ENCODE data around the gene NIT1. TPM values are rescaled to one million over a fixed set of nuclear protein-coding genes. Genes with fewer than 3 reads are reported as not detected.
"Not testable (repeated sequence)": the region's sequence is repeated elsewhere in the genome, so short reads cannot be mapped to it uniquely, and the experiment has no call there.

The NIT1 gene
- total RNA-seq, 1 experiment from 2014 or later: 47.2 TPM

DNA sequence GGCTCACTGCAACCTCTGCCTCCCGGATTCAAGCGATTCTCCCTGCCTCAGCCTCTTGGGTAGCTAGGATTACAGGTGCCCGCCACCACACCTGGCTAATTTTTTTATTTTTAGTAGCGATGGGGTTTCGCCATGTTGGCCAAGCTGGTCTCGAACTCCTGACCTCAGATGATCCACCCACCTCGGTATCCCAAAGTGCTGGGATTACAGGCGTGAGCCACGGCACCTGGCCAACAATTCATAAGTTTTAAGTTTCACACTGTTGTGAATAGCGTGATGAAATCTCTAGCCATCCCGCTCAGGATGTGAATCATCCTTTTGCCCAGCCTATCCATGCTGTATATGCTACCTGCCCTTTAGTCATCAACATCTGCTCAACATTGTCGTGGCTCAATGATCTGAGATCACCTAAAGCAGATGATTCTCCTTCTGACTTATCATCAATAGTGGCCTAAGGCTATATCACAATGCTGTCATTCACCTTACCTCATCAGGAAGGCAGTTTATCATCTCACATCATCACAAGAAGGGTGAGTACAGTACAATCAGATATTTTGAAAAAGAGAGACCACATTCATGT is 2.7 kb upstream of the NIT1 start (continued):
- TF ChIP-seq OVOL2 (CRISPR knock-in tag; IDR thresholded peaks at IDR 0.05; ENCODE audit: borderline replicate concordance) (no peak), SOX15 (CRISPR knock-in tag; IDR thresholded peaks at IDR 0.05) (no peak), E2F5 (CRISPR knock-in tag; IDR thresholded peaks at IDR 0.05) (no peak), CTCF (IDR thresholded peaks at IDR 0.05) (no peak), ESRRA (CRISPR knock-in tag; IDR thresholded peaks at IDR 0.05; ENCODE audit: borderline replicate concordance) (no peak)
- TF ChIP-seq, protein P1, sequence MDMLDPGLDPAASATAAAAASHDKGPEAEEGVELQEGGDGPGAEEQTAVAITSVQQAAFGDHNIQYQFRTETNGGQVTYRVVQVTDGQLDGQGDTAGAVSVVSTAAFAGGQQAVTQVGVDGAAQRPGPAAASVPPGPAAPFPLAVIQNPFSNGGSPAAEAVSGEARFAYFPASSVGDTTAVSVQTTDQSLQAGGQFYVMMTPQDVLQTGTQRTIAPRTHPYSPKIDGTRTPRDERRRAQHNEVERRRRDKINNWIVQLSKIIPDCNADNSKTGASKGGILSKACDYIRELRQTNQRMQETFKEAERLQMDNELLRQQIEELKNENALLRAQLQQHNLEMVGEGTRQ (CRISPR knock-in tag; IDR thresholded peaks at IDR 0.05): no peak

DNA sequence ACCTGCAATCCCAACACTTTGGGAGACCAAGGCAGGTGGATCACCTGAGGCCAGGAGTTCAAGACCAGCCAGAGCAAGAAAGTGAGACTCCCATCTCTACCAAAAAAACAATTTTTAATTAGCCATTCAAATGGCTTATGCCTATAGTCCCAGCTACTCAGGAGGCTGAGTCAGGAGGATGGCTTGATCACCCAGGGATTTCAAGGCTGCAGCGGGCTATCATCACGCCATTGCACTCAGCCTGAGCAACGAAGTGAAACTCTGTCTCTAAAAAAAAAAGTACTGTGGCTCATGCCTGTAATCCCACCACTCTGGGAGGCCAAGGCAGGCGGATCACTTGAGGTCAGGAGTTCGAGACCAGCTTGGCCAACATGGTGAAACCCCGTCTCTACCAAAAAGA is 1.9 kb upstream of the NIT1 start:
- POLR2A ChIA-PET; H3K27ac Mint-ChIP-seq; ATAC-seq; DNase-seq (ENCODE audit: low spot score); H3K9me3 Mint-ChIP-seq; H3K27me3 Mint-ChIP-seq (ENCODE audit: low read depth): not testable (repeated sequence)
- peak overlapping the region; percentile 96 for H3K4me3 Mint-ChIP-seq
- peaks cover 28% of the 10 kb centered on the region for H3K4me1 Mint-ChIP-seq
- peaks cover 15% of the 10 kb centered on the region for H3K36me3 Mint-ChIP-seq
- CTCF ChIA-PET: interaction anchor here (0.9 kb wide), 1 partner anchor 85 kb away, joined by 3 read pairs; no protein-coding TSS in a partner anchor

- ATAC-seq (peak; percentile 75), DNase-seq (ENCODE audit: low spot score) (peak; percentile 25)
- H3K4me3 Mint-ChIP-seq: peak overlapping the region; percentile 96
- peaks cover 25% of the 10 kb centered on the region for H3K4me1 Mint-ChIP-seq
- TF ChIP-seq CTCF (IDR thresholded peaks at IDR 0.05): 0 out of 2 replicates have a peak, but pooled peaks have one; percentile 5
- TF ChIP-seq FOXP1 (CRISPR knock-in tag; IDR thresholded peaks at IDR 0.05; ENCODE audit: borderline replicate concordance): no peak
- peaks cover 49% of the 10 kb centered on the region for H3K36me3 Mint-ChIP-seq
- H3K27me3 Mint-ChIP-seq (ENCODE audit: low read depth): no peaks in the 10 kb centered on the region
- H3K9me3 Mint-ChIP-seq: no peaks in the 10 kb centered on the region
- CTCF ChIA-PET: interaction anchor here (0.6 to 2.5 kb wide), 7 partner anchors 13 to 98 kb away, joined by 3 to 18 read pairs (median 3); partner anchors contain the start of genes B4GALT3, DEDD, F11R and NECTIN4
- POLR2A ChIA-PET: interaction anchor here (1.1 kb wide), 1 partner anchor 21 kb away, joined by 3 read pairs; no protein-coding TSS in a partner anchor
- H3K27ac Mint-ChIP-seq: peak overlapping the region; percentile 94
Observed at GRCh38 chr1:161119092-161119903, 1.4 kb downstream of the NIT1 start.

DNA sequence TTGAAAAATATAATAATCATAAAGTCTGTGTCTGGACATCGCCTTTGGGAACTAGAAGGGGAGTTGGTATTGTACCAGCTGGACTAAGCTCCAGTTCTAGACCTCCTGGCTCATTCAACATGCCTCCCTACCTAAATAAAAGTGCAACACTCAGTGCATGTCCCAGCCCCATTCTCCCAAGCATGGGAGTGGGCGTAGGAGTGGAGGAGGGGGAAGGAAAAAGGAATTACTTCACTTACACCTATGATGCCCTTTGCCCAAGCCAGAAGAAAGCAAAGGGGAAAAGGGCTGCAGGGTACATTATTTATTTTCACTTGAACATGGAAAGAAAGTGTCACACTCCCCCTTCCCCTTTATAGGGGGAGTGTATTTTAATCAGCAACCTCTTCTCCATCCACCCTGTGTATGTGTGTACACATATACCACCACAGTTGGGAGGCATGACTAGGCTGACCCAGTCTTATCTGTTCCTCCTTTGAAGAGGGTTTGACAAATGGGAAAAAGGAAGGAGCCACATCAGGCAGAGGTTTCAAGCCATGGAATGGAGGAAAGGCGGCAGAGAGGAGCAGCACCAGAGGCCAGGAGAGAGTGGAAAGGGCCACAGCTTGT is 3.2 kb downstream of the NIT1 start:
- Mint-ChIP-seq H3K36me3 (peaks cover 54% of the 10 kb centered on the region), H3K27me3 (ENCODE audit: low read depth) (no peaks in the 10 kb centered on the region), H3K4me3 (no peak overlapping the region), H3K27ac (no peak overlapping the region), H3K9me3 (no peaks in the 10 kb centered on the region), H3K4me1 (peaks cover 20% of the 10 kb centered on the region)
- DNase-seq (ENCODE audit: low spot score): no peak
- no peak for TF ChIP-seq IRF2 (CRISPR knock-in tag; IDR thresholded peaks at IDR 0.05; ENCODE audit: borderline replicate concordance, low read depth)
- CTCF ChIA-PET: interaction anchor here (1.1 kb wide), 1 partner anchor 10 kb away, joined by 4 read pairs; no protein-coding TSS in a partner anchor
- POLR2A ChIA-PET: interaction anchor here (1.0 to 1.8 kb wide), 2 partner anchors 11 to 12 kb away, joined by 4 to 5 read pairs; no protein-coding TSS in a partner anchor
- ATAC-seq: no peak

Measured in WTC11 (cell line).